Stomach (tissue), 9 donors: ENCODE data around the gene PLD3. TPM values are rescaled to one million over a fixed set of nuclear protein-coding genes. Genes with fewer than 3 reads are reported as not detected.
"Not testable (repeated sequence)": the region's sequence is repeated elsewhere in the genome, so short reads cannot be mapped to it uniquely, and the experiment has no call there.

Source experiments
- DNase-seq, 2 donors: peaks; one replicate each; pipeline versions ENCODE4 v3.0.0 to v3.0.0-alpha.2; 2013 to 2019
- H3K27ac ChIP-seq, 5 donors: fragments of 200-600 bp in 4 of 5; sonication (generic) in 4 of 5; one replicate each; pipeline ENCODE4 v1.5.1; 2013 to 2019; ENCODE audit warnings: mild to moderate bottlenecking in 1 of 5, moderate library complexity in 1 of 5
- H3K27me3 ChIP-seq, 3 donors: fragments of 200-600 bp; sonication (generic); one replicate each; pipeline ENCODE4 v1.5.1; 2017 to 2019; ENCODE audit warnings: mixed run types in 1 of 3
- H3K36me3 ChIP-seq, 4 donors: fragments of 200-600 bp; sonication (generic); 1 replicate in 3 of 4; 2 replicates in 1 of 4; pipeline ENCODE4 v1.5.1; 2016 to 2019
- H3K4me1 ChIP-seq, 4 donors: fragments of 200-600 bp; sonication (generic); one replicate each; pipeline ENCODE4 v1.5.1; 2016 to 2019
- H3K4me3 ChIP-seq, 4 donors: fragments of 200-600 bp; sonication (generic) in 3 of 4; one replicate each; pipeline ENCODE4 v1.5.1; 2016 to 2019; ENCODE audit warnings: mild to moderate bottlenecking in 1 of 4
- H3K9me3 ChIP-seq, 4 donors: fragments of 200-600 bp; sonication (generic); one replicate each; pipeline ENCODE4 v1.5.1; 2016 to 2019
- CTCF ChIP-seq, 7 experiments: fragments of 450-650 bp in 4 of 7; fragments of 200-600 bp in 3 of 7; sonication (generic) in 3 of 7; IDR thresholded peaks; one replicate each; pipeline ENCODE4 v1.5.1; 2016 to 2019; ENCODE audit warnings: antibody characterized with exemption in 7 of 7, control low read depth in 2 of 7, mild to moderate bottlenecking in 1 of 7
- EP300 ChIP-seq: sonication (generic); formaldehyde crosslinking; IDR thresholded peaks from one replicate; pipeline ENCODE4 v1.6.1; 2017; ENCODE audit warnings: antibody characterized with exemption
- POLR2A ChIP-seq, 4 donors: fragments of 450-650 bp; IDR thresholded peaks; one replicate each; pipeline ENCODE4 v1.6.1; 2016; ENCODE audit warnings: antibody characterized with exemption in 4 of 4, control low read depth in 2 of 4, mild to moderate bottlenecking in 1 of 4, moderate library complexity in 1 of 4
- POLR2AphosphoS5 ChIP-seq, 3 donors: sonication (generic); formaldehyde crosslinking; IDR thresholded peaks; one replicate each; pipeline ENCODE4 v1.6.1; 2016; ENCODE audit warnings: antibody characterized with exemption in 3 of 3
- WGBS, 5 donors: extraction: QIAGEN DNeasy Blood & Tissue Kit in 3 of 5; methylation state at CpG; one replicate each; pipeline versions ENCODE4 v1.1.5 to v1.1.7; 2013 to 2018; 5-methylcytosine and 5-hydroxymethylcytosine counted together
- intact Hi-C: fragments of 100-400 bp; cut with DNase I; formaldehyde crosslinking; loops from one replicate; pipeline ENCODE4 v1.15.1; 2023; ENCODE audit warnings: low total_unique reads
- polyA plus RNA-seq, 3 donors: library from polyadenylated mRNA; stranded (reverse); fragments of 200-250 nt; gene quantifications; one replicate each; pipeline ENCODE4 v1.2.3, GENCODE V29; 2013
- total RNA-seq, 5 donors: library from RNA; depleted of rRNA; stranded (reverse); fragments of >200 nt; gene quantifications; one replicate each; pipeline versions ENCODE4 v1.1.0 to v1.2.3, GENCODE V29; 2014 to 2016
- donor health status: healthy with polysubstance abuse.
- donor health status: Bipolar disorder and iron deficiency.
- donor health status: healthy.

The PLD3 gene
- total and polyA plus RNA-seq, 8 donors: 58.8 to 273 (median 145) TPM

GRCh38 chr19:40366697-40367561 lies 18.4 kb downstream of the PLD3 start:
- peak in 1 of 2 donors; percentile 76 for DNase-seq
- no peak for TF ChIP-seq POLR2AphosphoS5 (IDR thresholded peaks at IDR 0.05)
- TF ChIP-seq CTCF (IDR thresholded peaks at IDR 0.05): no peak
- 83 to 91% (median 88%) methylated on average over 17 to 27 of the region's 27 CpGs for WGBS, 5 donors
- H3K27me3 ChIP-seq: no peaks in the 10 kb centered on the region
- peaks cover 29 to 61% (median 55%) of the 10 kb centered on the region in 4 donors for H3K36me3 ChIP-seq
- H3K27ac ChIP-seq: peak overlapping the region in 1 of 5 donors; percentile 56
- peaks cover 0 to 28% (median 17%) of the 10 kb centered on the region in 4 donors for H3K4me1 ChIP-seq
- H3K4me3 ChIP-seq: peak overlapping the region in 2 of 4 donors; percentile 44 to 45
- intact Hi-C loops: no loop called here
- no peaks in the 10 kb centered on the region for H3K9me3 ChIP-seq

- intact Hi-C loops: no loop called here
- no peak for DNase-seq
- Histone ChIP-seq H3K9me3 (no peaks in the 10 kb centered on the region), H3K27ac (no peak overlapping the region), H3K27me3 (no peaks in the 10 kb centered on the region), H3K36me3 (peaks cover 33 to 66% (median 63%) of the 10 kb centered on the region in 4 donors), H3K4me1 (peaks cover 0 to 28% (median 17%) of the 10 kb centered on the region in 4 donors), H3K4me3 (no peak overlapping the region)
- TF ChIP-seq CTCF (IDR thresholded peaks at IDR 0.05): no peak
- TF ChIP-seq EP300: no peak
- no peak for TF ChIP-seq POLR2A (IDR thresholded peaks at IDR 0.05)
- TF ChIP-seq POLR2AphosphoS5 (IDR thresholded peaks at IDR 0.05): no peak
- 81 to 88% (median 87%) methylated on average over 9 to 16 of the region's 16 CpGs for WGBS, 5 donors
These were observed 19.3 kb downstream of the PLD3 start for GRCh38 chr19:40367577-40368434.

GRCh38 chr19:40369797-40370196 lies 21.3 kb downstream of the PLD3 start:
- Histone ChIP-seq H3K27ac (no peak overlapping the region), H3K36me3 (peaks cover 37 to 86% (median 83%) of the 10 kb centered on the region in 4 donors), H3K4me1 (peaks cover 0 to 27% (median 16%) of the 10 kb centered on the region in 4 donors), H3K9me3 (no peaks in the 10 kb centered on the region), H3K27me3 (no peaks in the 10 kb centered on the region), H3K4me3 (no peak overlapping the region)
- no peak for TF ChIP-seq POLR2AphosphoS5 (IDR thresholded peaks at IDR 0.05)
- TF ChIP-seq CTCF (IDR thresholded peaks at IDR 0.05): no peak
- TF ChIP-seq EP300: no peak
- no peak for TF ChIP-seq POLR2A (IDR thresholded peaks at IDR 0.05)
- intact Hi-C loops: no loop called here
- DNase-seq: no peak
- 88 to 92% (median 90%) methylated on average over 12 of the region's 12 CpGs for WGBS, 5 donors

- H3K27me3 ChIP-seq, H3K9me3 ChIP-seq, H3K4me3 ChIP-seq, H3K27ac ChIP-seq, DNase-seq, intact Hi-C loops: not testable (repeated sequence)
- Histone ChIP-seq H3K36me3 (peaks cover 39 to 90% (median 88%) of the 10 kb centered on the region in 4 donors), H3K4me1 (peaks cover 0 to 22% (median 13%) of the 10 kb centered on the region in 4 donors)
- 91 to 98% (median 96%) methylated on average over 3 of the region's 3 CpGs for WGBS, 5 donors
These were observed 21.8 kb downstream of the PLD3 start for GRCh38 chr19:40370253-40370652.
